Measurements from ENCODE around the gene POU2F3. TPM values are rescaled to one million over a fixed set of nuclear protein-coding genes. Genes with fewer than 3 reads are reported as not detected.

POU2F3 gene
- total and polyA plus RNA-seq, 2 of the 13 experiments (the other 11 are each of a cell fraction or from before 2014, with no cell fraction given): not detected

DNA sequence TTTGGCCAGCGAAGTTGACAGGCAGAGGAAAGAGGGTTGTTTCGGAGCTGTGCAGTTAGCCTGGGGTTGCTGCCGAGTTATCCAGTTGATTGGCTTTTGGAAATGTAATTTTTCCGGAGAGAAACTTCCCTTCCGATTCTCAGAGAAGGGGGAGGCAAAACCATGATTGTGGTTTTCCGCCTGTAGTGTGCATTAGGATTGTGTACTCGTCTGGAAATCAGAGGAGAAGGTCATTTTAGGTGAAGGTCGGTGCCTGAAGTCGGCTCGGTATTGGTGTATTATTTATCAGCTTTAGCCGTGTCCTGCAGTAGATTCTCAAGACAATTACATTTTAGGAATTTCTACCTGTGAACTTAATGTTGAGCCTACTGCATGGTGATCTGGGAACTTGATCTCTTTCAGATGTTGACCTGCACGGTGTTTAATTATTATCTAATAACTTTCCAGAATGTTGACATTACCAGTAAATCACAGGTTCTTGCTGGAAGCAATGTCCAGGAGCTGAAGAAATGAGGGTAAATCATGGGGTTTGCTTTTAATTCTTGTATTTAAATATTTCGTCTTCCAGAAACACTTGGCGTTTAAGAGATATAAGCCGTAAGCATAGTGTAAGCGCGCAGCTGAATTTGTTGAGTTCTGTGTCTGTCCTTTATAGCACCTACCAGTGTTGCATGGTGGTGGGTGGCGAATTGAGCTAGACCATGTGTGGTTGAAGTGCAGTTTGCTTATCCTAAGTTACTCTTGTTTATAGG lies 97.6 kb downstream of the POU2F3 start (continued):
- TF ChIP-seq, protein P1, sequence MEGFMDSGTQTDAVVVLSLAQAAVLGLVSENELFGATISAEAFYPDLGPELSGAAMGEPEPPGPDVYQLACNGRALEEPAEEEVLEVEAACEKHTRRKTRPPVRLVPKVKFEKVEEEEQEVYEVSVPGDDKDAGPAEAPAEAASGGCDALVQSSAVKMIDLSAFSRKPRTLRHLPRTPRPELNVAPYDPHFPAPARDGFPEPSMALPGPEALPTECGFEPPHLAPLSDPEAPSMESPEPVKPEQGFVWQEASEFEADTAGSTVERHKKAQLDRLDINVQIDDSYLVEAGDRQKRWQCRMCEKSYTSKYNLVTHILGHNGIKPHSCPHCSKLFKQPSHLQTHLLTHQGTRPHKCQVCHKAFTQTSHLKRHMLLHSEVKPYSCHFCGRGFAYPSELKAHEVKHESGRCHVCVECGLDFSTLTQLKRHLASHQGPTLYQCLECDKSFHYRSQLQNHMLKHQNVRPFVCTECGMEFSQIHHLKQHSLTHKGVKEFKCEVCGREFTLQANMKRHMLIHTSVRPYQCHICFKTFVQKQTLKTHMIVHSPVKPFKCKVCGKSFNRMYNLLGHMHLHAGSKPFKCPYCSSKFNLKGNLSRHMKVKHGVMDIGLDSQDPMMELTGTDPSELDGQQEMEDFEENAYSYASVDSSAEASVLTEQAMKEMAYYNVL (CRISPR knock-in tag; IDR thresholded peaks at IDR 0.05; ENCODE audit: borderline replicate concordance): peak; percentile 41; the same call in 1 of the 2 replicates
- TF ChIP-seq ZKSCAN5 (CRISPR knock-in tag; IDR thresholded peaks at IDR 0.05) (no peak), ZNF891 (CRISPR knock-in tag; IDR thresholded peaks at IDR 0.05) (no peak), JARID2 (CRISPR knock-in tag; IDR thresholded peaks at IDR 0.05; ENCODE audit: insufficient replicate concordance) (no peak), ZNF296 (CRISPR knock-in tag; conservative IDR thresholded peaks at IDR 0.05) (no peak), HDAC2 (CRISPR knock-in tag; IDR thresholded peaks at IDR 0.05) (peak; percentile 29), RBFOX2 (IDR thresholded peaks at IDR 0.05; ENCODE audit: low read depth, low read length) (peak; percentile 38; the same call in 1 of the 2 replicates), NKX3-1 (CRISPR knock-in tag; IDR thresholded peaks at IDR 0.05) (no peak), FOXA3 (CRISPR knock-in tag; IDR thresholded peaks at IDR 0.05) (0 out of 2 replicates have a peak, but pooled peaks have one; percentile 5), MXI1 (IDR thresholded peaks at IDR 0.05; ENCODE audit: borderline replicate concordance, low read depth, low read length) (no peak), ZSCAN29 (CRISPR knock-in tag; conservative IDR thresholded peaks at IDR 0.05) (no peak), ZNF33A (CRISPR knock-in tag; IDR thresholded peaks at IDR 0.05; ENCODE audit: borderline replicate concordance) (no peak), RXRA (CRISPR knock-in tag; IDR thresholded peaks at IDR 0.05) (peak; percentile 51; the same call in 1 of the 2 replicates), BRD4 (CRISPR knock-in tag; IDR thresholded peaks at IDR 0.05) (no peak), ZNF224 (CRISPR knock-in tag; IDR thresholded peaks at IDR 0.05) (no peak), MTF1 (CRISPR knock-in tag; IDR thresholded peaks at IDR 0.05) (no peak), ZBTB7A (CRISPR knock-in tag; IDR thresholded peaks at IDR 0.05) (no peak)
- TF ChIP-seq, protein P2, sequence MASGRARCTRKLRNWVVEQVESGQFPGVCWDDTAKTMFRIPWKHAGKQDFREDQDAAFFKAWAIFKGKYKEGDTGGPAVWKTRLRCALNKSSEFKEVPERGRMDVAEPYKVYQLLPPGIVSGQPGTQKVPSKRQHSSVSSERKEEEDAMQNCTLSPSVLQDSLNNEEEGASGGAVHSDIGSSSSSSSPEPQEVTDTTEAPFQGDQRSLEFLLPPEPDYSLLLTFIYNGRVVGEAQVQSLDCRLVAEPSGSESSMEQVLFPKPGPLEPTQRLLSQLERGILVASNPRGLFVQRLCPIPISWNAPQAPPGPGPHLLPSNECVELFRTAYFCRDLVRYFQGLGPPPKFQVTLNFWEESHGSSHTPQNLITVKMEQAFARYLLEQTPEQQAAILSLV (CRISPR knock-in tag; IDR thresholded peaks at IDR 0.05; ENCODE audit: borderline replicate concordance): no peak
- TF ChIP-seq, protein P3, sequence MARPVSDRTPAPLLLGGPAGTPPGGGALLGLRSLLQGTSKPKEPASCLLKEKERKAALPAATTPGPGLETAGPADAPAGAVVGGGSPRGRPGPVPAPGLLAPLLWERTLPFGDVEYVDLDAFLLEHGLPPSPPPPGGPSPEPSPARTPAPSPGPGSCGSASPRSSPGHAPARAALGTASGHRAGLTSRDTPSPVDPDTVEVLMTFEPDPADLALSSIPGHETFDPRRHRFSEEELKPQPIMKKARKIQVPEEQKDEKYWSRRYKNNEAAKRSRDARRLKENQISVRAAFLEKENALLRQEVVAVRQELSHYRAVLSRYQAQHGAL (CRISPR knock-in tag; IDR thresholded peaks at IDR 0.05; ENCODE audit: not compliant biosample characterization): no peak
- TF ChIP-seq, protein P4, sequence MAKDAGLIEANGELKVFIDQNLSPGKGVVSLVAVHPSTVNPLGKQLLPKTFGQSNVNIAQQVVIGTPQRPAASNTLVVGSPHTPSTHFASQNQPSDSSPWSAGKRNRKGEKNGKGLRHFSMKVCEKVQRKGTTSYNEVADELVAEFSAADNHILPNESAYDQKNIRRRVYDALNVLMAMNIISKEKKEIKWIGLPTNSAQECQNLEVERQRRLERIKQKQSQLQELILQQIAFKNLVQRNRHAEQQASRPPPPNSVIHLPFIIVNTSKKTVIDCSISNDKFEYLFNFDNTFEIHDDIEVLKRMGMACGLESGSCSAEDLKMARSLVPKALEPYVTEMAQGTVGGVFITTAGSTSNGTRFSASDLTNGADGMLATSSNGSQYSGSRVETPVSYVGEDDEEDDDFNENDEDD (CRISPR knock-in tag; IDR thresholded peaks at IDR 0.05; ENCODE audit: borderline replicate concordance): peak; percentile 24; the same call in 1 of the 2 replicates
- TF ChIP-seq, protein P5, sequence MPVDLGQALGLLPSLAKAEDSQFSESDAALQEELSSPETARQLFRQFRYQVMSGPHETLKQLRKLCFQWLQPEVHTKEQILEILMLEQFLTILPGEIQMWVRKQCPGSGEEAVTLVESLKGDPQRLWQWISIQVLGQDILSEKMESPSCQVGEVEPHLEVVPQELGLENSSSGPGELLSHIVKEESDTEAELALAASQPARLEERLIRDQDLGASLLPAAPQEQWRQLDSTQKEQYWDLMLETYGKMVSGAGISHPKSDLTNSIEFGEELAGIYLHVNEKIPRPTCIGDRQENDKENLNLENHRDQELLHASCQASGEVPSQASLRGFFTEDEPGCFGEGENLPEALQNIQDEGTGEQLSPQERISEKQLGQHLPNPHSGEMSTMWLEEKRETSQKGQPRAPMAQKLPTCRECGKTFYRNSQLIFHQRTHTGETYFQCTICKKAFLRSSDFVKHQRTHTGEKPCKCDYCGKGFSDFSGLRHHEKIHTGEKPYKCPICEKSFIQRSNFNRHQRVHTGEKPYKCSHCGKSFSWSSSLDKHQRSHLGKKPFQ (CRISPR knock-in tag; IDR thresholded peaks at IDR 0.05; ENCODE audit: insufficient replicate concordance): peak; percentile 2
